NOMO-1 treated with DMSO at 0.1 percent for 48 hours (cell line): ENCODE measurements around the gene CBX1.

ENCODE experiments used
- DNase-seq: peaks from one replicate; lab custom pipeline; 2025; ENCODE audit not compliant: unreplicated experiment; lab: John Stamatoyannopoulos, UW

CBX1 gene

DNA sequence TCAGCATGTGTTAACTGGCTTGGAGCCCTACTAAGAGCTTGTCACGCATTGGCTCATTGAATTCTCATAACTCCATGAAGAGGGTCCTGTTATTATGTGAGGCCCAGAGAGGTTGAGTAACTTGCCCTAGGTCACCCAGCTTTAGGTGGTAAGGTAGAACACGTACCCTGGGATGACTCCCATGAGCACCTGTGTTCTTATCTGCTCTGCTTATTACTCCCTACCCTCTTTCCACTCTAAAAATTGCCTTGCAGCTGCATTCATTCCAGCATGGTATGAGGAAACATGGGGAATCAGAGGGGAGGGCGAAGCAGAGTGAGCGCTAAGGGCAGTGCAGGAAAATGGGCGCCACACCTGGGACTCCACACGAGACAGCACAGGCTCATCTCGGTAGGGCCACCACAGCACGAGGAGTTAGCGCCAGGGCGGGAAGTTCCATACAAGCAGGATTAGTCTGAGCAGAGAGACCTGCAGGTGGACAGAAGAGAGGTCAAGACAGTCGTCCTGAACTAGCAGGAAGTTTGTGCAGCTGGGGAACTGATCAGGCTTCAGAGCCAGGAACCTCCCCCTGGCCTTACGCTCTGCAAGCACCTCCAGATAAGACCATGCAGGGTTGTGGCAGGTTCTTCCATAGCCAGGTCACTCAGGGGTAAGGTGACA is 73.8 kb downstream of the CBX1 start:
- DNase-seq: no peak

DNA sequence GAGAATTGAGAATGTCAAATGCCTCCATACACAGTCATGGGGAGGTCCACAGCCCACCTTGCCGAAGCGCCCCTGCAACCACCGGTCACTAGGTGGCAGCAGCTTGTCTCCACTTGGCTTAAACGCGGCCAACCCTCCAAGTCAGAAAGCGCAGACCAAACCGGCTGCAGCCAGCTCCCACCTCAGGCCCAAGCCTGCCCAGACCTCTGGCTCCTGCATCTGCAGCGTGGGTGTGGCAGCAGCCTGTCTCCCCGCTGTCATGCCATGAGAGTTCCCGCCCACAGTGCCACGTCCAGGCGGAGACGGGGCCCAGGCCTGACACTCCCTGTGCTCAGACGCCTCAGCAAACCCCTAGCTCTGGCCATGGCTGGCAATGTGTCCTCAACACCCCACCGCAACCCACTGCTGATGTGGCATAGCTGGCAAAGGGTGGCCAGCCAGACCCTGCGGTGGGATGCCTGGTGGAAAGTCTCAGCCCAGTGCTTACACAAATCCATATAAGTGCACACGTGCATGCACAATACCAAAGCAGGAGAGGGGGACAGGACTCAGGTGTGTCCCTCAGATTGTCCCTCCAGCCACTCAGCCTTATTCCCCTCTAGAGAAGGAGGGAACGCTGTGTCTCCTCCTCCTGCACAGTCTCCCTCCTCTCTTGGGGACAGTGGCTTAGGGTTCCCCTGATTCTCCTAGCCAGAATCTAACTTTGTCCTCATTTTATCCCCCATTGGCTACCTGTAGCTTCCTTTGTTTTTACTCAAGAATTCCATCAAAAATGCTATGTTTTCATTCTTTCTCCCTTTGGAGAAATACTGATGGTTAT is 74.6 kb downstream of the CBX1 start:
- DNase-seq: peak; percentile 84

DNA sequence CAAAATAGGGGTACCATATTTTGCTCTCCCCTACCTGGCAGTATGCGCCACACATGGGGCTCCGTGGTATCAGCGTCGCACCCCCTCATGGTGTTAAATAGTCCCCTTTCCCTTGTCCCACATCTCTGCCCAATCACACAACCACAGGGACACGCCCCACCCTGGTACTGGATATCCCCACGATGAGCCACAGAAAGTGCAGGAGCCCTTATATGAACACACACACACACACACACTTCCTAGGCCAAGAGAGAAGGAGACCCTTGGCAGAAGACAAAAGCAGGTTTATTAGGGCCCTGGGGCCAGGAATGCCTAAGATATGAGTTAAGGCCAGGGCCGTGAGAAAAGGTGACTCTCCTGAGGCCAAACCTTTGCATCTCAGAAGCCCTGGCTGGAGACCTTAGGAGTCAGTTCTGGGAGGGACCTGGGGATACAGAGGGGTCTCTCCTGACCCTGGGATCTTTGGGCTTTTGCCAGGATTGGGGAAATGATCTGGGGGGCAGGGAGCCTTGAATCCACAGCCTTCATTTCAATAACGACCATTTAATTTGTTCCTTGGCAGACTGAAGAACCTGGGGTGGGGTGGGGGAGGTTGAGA is 75.3 kb downstream of the CBX1 start:
- no peak for DNase-seq

DNA sequence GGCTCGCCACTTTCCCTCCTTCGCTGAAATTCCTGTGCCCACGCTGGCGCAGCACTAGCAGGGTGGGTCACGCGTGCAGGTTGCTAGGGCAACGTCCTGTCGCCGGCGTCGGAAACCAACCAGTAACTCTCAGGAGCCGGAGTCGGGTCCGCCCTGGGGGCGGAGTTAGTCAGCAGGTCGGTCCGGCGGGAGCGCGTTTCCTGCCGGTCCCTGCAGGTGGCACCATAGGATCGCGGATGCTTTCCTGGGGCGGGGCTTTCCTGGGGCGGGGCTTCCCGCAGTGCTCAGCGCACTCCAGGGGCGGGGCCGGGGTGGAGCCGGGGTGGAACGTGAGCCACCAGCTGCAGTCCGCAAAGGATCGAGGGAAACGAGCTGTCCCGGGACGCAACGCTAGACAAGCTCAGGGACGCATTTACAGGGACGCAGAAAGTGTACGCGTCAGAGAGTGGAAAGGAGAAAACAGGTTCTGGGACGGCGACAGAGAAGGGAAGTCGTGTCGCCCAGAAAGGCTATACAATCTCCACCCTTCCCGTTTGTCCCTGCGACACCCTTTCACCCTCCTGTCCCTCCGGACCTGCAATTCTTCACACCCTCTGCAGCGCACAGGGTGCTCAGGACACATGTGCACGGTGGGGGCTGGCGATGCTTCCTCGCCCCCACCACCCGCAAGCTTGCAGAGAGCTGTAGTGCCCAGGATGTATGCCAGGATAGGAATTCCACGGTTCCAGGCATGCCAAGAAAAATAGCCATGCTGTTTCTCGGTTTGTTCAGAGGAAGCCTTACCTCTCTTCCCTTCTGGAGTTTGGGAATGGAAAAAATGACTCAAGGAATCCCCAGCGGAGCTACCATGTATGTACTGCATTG is 76.0 kb downstream of the CBX1 start:
- peak; percentile 98 for DNase-seq

DNA sequence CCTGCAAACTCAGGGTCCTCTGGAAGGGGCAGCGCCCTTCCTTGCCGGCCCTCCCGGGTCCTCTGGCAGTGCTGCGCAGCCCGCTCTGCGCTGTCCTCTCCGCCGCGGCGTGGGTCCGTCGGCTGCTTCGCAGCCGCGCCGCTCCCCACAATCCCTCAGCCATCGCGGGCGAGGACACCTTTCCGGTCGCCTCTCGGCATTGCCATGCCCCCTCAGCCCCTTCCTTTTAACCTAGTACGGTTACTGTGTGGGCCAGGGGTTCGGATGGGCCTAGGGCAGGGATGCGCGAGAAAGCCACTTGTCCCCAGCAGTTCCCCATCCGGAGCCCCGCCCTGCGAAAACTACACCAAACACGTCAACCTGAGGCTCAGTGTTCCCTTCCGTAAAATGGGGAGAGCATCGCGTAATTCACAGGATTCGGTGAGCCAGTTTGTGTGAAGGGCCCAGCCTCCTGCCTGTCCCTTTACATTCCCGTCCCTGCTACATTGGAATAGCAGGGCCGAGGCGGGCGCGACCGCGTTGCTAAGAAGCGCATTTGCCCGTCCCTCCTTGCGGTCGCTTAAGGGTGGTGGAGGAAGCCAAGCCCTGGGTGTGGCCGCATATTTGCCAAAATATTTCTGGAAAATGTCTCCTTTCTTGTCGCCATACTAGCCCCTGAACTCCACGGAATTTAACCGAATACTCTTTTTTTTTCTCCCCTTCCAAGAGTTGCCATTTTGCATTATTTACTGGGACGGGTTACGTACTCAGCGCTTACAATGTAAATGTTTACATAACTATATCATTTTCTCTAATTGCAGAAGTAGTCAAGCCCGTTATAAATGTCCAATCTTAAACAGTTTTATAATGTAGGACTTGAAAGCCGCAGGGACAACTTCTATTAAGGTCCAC is 76.9 kb downstream of the CBX1 start:
- DNase-seq: peak; percentile 42

DNA sequence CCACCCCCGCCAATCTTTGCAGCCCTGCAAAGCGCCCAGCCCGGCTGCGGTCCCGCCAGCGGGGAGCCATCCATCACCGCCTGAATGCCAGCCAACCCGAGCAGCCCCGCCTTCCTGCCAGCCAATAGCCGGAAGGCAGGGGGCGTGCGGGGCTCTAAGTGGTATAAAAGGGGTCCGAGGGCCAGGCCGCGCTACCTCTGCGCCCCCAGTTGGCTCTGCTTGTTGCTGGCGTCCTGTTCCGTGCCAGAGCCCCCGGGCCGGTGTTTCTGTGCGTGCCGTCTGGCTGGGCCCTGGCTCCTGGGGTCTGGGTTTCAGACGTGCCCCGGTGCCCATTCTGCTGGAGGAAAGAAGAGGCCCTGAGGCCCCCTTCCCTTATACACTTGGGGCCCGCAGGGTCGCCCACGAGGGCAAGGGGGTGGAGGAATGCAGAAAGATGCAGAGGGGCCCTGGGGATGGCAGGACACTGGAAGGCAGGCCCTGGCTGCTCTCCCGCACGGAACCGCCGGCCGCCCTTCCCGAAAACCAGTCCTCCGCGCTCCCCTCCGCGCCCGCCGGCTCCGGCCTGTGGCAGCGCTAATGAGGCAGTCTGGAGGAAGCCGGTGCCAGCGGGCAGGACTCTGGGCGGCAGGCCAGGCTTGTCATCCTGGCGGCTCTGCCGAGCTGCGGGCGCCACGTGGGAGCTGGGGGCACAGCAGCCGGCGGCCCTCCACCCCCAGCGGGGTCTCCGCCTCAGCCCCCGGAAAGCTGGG is 77.7 kb downstream of the CBX1 start:
- DNase-seq: peak; percentile 52

DNA sequence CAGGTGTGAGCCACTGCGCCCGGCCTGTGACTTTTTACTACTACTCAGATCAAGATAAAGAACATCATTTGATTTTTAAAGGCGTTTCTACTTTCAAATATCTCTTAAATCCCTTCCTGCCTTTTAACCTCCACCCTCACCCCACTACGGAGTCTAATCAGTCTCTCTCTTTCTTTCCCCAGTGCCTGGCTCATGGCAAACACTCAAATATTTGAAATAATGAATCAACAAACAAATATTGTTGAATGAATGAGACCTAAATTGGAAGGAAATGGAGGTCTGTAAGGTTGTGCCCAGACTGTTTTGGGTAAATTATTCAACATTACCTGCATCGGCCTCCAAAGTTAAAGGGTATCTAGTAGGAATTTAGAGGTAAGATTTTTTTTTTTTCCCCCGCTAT is 78.4 kb downstream of the CBX1 start:
- no peak for DNase-seq

DNA sequence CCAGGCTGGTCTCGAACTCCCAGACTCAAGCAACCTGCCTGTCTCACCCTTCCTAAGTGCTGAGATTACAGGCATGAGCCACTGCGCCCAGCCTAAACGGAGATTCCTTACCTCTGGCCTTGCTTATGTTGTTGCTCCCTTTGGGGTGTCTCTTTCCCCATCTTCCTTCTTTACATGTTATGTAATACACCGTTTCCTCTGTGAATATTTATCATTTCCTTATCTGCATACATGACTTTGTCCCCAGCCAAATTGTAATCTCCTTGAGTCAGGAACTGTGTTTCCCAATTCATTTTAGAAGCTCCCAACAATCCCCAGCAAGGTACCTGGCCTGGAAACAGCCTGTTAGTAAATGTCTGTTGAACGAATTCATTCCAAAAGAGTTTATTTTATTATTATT is 79.3 kb downstream of the CBX1 start:
- DNase-seq: peak; percentile 12
